KOPT-K1 (cell line): ENCODE results near the gene PLXDC2.

Source experiments
- H3K27ac ChIP-seq: fragments of 200-600 bp; sonication (generic); 2 replicates; pipeline ENCODE4 v1.5.1; 2016; ENCODE audit warnings: antibody characterized with exemption, mild to moderate bottlenecking, low read depth, low read length; ENCODE audit not compliant: poor library complexity, severe bottlenecking
- H3K36me3 ChIP-seq: fragments of 200-600 bp; sonication (generic); 2 replicates; pipeline ENCODE4 v1.5.1; 2017; ENCODE audit warnings: antibody characterized with exemption, mild to moderate bottlenecking, low read length, moderate library complexity; ENCODE audit not compliant: insufficient read depth
- H3K9me3 ChIP-seq: fragments of 200-600 bp; sonication (generic); 2 replicates; pipeline ENCODE4 v1.5.1; 2017; ENCODE audit warnings: antibody characterized with exemption, low read length, mild to moderate bottlenecking; ENCODE audit not compliant: insufficient read depth, poor library complexity, severe bottlenecking

PLXDC2 gene

GRCh38 chr10:19925064-19925463 lies 108.8 kb downstream of the PLXDC2 start:
- Histone ChIP-seq H3K9me3 (no peaks in the 10 kb centered on the region), H3K36me3 (no peaks in the 10 kb centered on the region), H3K27ac (no peak overlapping the region)

GRCh38 chr10:19928936-19929335 lies 112.7 kb downstream of the PLXDC2 start:
- no peaks in the 10 kb centered on the region for H3K9me3 ChIP-seq
- H3K27ac ChIP-seq = no peak overlapping the region
- H3K36me3 ChIP-seq = no peaks in the 10 kb centered on the region

- Histone ChIP-seq H3K27ac (no peak overlapping the region), H3K9me3 (no peaks in the 10 kb centered on the region), H3K36me3 (no peaks in the 10 kb centered on the region)
These were observed 113.4 kb downstream of the PLXDC2 start for GRCh38 chr10:19929506-19930140.

GRCh38 chr10:19930936-19931893 lies 115.0 kb downstream of the PLXDC2 start:
- H3K27ac ChIP-seq = no peak overlapping the region
- no peaks in the 10 kb centered on the region for H3K9me3 ChIP-seq
- H3K36me3 ChIP-seq = no peaks in the 10 kb centered on the region

GRCh38 chr10:19931894-19932590 lies 115.8 kb downstream of the PLXDC2 start:
- Histone ChIP-seq H3K36me3 (no peaks in the 10 kb centered on the region), H3K9me3 (no peaks in the 10 kb centered on the region), H3K27ac (no peak overlapping the region)

GRCh38 chr10:19932806-19933371 lies 116.7 kb downstream of the PLXDC2 start:
- H3K27ac ChIP-seq = no peak overlapping the region

GRCh38 chr10:19933772-19934171 lies 117.5 kb downstream of the PLXDC2 start:
- Histone ChIP-seq H3K9me3 (no peaks in the 10 kb centered on the region), H3K36me3 (no peaks in the 10 kb centered on the region), H3K27ac (no peak overlapping the region)

More at GRCh38 chr10:19932806-19933371, 116.7 kb downstream of the PLXDC2 start:
- no peaks in the 10 kb centered on the region for H3K9me3 ChIP-seq
- no peaks in the 10 kb centered on the region for H3K36me3 ChIP-seq

- H3K36me3 ChIP-seq = no peaks in the 10 kb centered on the region
- H3K9me3 ChIP-seq = no peaks in the 10 kb centered on the region
- H3K27ac ChIP-seq = no peak overlapping the region
These were observed 118.9 kb downstream of the PLXDC2 start for GRCh38 chr10:19935176-19935575.

- Histone ChIP-seq H3K27ac (no peak overlapping the region), H3K9me3 (no peaks in the 10 kb centered on the region), H3K36me3 (no peaks in the 10 kb centered on the region)
These were observed 120.1 kb downstream of the PLXDC2 start for GRCh38 chr10:19936289-19936688.

- no peaks in the 10 kb centered on the region for H3K9me3 ChIP-seq
- no peak overlapping the region for H3K27ac ChIP-seq
- H3K36me3 ChIP-seq = no peaks in the 10 kb centered on the region
These were observed 121.8 kb downstream of the PLXDC2 start for GRCh38 chr10:19937989-19938388.

- Histone ChIP-seq H3K36me3 (no peaks in the 10 kb centered on the region), H3K27ac (no peak overlapping the region), H3K9me3 (no peaks in the 10 kb centered on the region)
These were observed 125.1 kb downstream of the PLXDC2 start for GRCh38 chr10:19941206-19941880.

GRCh38 chr10:19944911-19945663 lies 128.9 kb downstream of the PLXDC2 start:
- Histone ChIP-seq H3K36me3 (no peaks in the 10 kb centered on the region), H3K27ac (no peak overlapping the region), H3K9me3 (no peaks in the 10 kb centered on the region)

- H3K36me3 ChIP-seq = no peaks in the 10 kb centered on the region
- H3K9me3 ChIP-seq = no peaks in the 10 kb centered on the region
- H3K27ac ChIP-seq = no peak overlapping the region
These were observed 130.0 kb downstream of the PLXDC2 start for GRCh38 chr10:19946245-19946644.

- Histone ChIP-seq H3K27ac (no peak overlapping the region), H3K9me3 (no peaks in the 10 kb centered on the region), H3K36me3 (no peaks in the 10 kb centered on the region)
These were observed 130.6 kb downstream of the PLXDC2 start for GRCh38 chr10:19946791-19947190.
